Activated naive CD8-positive, alpha-beta T cell treated with anti-CD3 and anti-CD28 coated beads, Interleukin-2, amount 10 ng/mL, durations not matched to agents 7 days and 5 days (primary cell): Measurements from ENCODE around the gene ICAM1. TPM values are rescaled to one million over a fixed set of nuclear protein-coding genes. Genes with fewer than 3 reads are reported as not detected.
A peak's percentile ranks its signal among the peaks of the same experiment; 100 is the strongest.

Experiments used
- ATAC-seq: fragments of 150-1000 bp; cut with Tn5 transposase; one replicate; pipeline ENCODE4 v1.10.0; 2021; ENCODE audit warnings: low read depth, moderate library complexity
- POLR2A ChIA-PET: fragments of 350-600 bp; sonication (Branson Sonifier 250); formaldehyde crosslinking; loops from one replicate; lab custom pipeline; 2021; ENCODE audit warnings: antibody characterized with exemption; lab: Charles Lee
- DNase-seq: peaks from one replicate; pipeline ENCODE4 v3.0.0; 2021
- H3K27ac Mint-ChIP-seq: one replicate; pipeline ENCODE4 v1.8.0; 2022; ENCODE audit warnings: mild to moderate bottlenecking, mixed read lengths
- H3K27me3 Mint-ChIP-seq: one replicate; pipeline ENCODE4 v1.8.0; 2022; ENCODE audit warnings: mild to moderate bottlenecking, moderate library complexity, mixed read lengths
- H3K36me3 Mint-ChIP-seq: one replicate; pipeline ENCODE4 v1.8.0; 2021; ENCODE audit warnings: mild to moderate bottlenecking, mixed read lengths
- H3K4me1 Mint-ChIP-seq: one replicate; pipeline ENCODE4 v1.8.0; 2021; ENCODE audit warnings: mixed read lengths
- H3K4me3 Mint-ChIP-seq: one replicate; pipeline ENCODE4 v1.8.0; 2022; ENCODE audit warnings: mild to moderate bottlenecking, moderate library complexity, mixed read lengths
- H3K9me3 Mint-ChIP-seq: one replicate; pipeline ENCODE4 v1.8.0; 2021; ENCODE audit warnings: mixed read lengths
- total RNA-seq, 2 experiments: library from RNA; stranded (reverse); gene quantifications; one replicate each; pipeline ENCODE4 v1.2.3, GENCODE V29; 2021

The ICAM1 gene
- total RNA-seq, 2 experiments from 2014 or later, result 9.5 to 11.7 TPM

DNA sequence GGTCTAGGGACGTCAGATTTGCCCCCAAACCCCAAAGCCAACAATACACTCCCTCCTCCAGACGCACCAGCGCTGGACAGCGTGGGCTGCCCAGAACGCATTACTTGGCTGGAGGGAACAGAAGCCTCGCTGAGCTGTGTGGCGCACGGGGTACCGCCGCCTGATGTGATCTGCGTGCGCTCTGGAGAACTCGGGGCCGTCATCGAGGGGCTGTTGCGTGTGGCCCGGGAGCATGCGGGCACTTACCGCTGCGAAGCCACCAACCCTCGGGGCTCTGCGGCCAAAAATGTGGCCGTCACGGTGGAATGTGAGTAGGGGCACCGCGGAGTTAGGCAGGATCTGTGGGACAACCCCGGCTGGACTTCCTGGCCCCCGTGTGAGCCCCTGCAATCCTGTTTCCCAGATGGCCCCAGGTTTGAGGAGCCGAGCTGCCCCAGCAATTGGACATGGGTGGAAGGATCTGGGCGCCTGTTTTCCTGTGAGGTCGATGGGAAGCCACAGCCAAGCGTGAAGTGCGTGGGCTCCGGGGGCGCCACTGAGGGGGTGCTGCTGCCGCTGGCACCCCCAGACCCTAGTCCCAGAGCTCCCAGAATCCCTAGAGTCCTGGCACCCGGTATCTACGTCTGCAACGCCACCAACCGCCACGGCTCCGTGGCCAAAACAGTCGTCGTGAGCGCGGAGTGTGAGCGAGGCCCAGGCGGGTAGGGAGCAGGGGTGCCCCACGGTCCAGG lies 22.9 kb downstream of the ICAM1 start:
- Mint-ChIP-seq H3K4me3 (no peak overlapping the region), H3K36me3 (peaks cover 6% of the 10 kb centered on the region), H3K27ac (no peak overlapping the region), H3K4me1 (peaks cover 34% of the 10 kb centered on the region), H3K9me3 (peaks cover 3% of the 10 kb centered on the region), H3K27me3 (peaks cover 69% of the 10 kb centered on the region)
- no peak for ATAC-seq
- POLR2A ChIA-PET, result interaction anchor here (0.7 kb wide), 1 partner anchor 23 kb away, joined by 3 read pairs; the partner anchor contains the start of gene ICAM1
- no peak for DNase-seq

DNA sequence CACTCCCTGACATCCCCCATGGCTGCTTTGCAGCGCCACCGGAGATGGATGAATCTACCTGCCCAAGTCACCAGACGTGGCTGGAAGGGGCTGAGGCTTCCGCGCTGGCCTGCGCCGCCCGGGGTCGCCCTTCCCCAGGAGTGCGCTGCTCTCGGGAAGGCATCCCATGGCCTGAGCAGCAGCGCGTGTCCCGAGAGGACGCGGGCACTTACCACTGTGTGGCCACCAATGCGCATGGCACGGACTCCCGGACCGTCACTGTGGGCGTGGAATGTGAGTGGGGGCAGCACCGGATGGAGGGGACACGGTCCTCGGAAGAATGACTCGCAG lies 23.4 kb downstream of the ICAM1 start:
- H3K4me3 Mint-ChIP-seq, result no peak overlapping the region
- H3K36me3 Mint-ChIP-seq, result peaks cover 6% of the 10 kb centered on the region
- POLR2A ChIA-PET, result interaction anchor here (0.7 kb wide), 1 partner anchor 24 kb away, joined by 3 read pairs; the partner anchor contains the start of gene ICAM1
- ATAC-seq (no peak), DNase-seq (no peak)
- no peak overlapping the region for H3K27ac Mint-ChIP-seq
- H3K27me3 Mint-ChIP-seq, result peaks cover 64% of the 10 kb centered on the region
- H3K4me1 Mint-ChIP-seq, result peaks cover 30% of the 10 kb centered on the region
- H3K9me3 Mint-ChIP-seq, result peaks cover 3% of the 10 kb centered on the region

DNA sequence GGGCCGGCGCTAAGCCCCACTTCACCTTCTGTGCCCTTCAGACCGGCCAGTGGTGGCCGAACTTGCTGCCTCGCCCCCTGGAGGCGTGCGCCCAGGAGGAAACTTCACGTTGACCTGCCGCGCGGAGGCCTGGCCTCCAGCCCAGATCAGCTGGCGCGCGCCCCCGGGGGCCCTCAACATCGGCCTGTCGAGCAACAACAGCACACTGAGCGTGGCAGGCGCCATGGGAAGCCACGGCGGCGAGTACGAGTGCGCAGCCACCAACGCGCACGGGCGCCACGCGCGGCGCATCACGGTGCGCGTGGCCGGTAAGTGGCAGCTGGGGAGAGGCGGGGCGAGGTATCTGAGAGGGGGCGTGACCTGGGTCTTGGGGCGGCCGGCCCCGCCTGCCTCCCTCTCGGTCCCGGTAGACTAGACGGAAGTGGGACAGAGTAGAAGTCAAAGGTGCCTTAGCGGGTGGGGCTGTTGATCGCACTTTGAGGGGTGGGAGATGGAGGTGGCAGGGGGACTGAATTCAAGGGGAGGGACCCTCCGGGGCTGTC lies 24.5 kb downstream of the ICAM1 start:
- H3K36me3 Mint-ChIP-seq, result peaks cover 6% of the 10 kb centered on the region
- peaks cover 26% of the 10 kb centered on the region for H3K4me1 Mint-ChIP-seq
- ATAC-seq (peak; percentile 73), DNase-seq (peak; percentile 77)
- peak overlapping the region; percentile 82 for H3K4me3 Mint-ChIP-seq
- peaks cover 63% of the 10 kb centered on the region for H3K27me3 Mint-ChIP-seq
- POLR2A ChIA-PET, result interaction anchor here (0.6 to 2.1 kb wide), 3 partner anchors 9 to 85 kb away, joined by 3 to 9 read pairs (median 3); partner anchors contain the start of genes ICAM1, ICAM4 and TYK2
- peaks cover 3% of the 10 kb centered on the region for H3K9me3 Mint-ChIP-seq
- H3K27ac Mint-ChIP-seq, result peak overlapping the region; percentile 78

DNA sequence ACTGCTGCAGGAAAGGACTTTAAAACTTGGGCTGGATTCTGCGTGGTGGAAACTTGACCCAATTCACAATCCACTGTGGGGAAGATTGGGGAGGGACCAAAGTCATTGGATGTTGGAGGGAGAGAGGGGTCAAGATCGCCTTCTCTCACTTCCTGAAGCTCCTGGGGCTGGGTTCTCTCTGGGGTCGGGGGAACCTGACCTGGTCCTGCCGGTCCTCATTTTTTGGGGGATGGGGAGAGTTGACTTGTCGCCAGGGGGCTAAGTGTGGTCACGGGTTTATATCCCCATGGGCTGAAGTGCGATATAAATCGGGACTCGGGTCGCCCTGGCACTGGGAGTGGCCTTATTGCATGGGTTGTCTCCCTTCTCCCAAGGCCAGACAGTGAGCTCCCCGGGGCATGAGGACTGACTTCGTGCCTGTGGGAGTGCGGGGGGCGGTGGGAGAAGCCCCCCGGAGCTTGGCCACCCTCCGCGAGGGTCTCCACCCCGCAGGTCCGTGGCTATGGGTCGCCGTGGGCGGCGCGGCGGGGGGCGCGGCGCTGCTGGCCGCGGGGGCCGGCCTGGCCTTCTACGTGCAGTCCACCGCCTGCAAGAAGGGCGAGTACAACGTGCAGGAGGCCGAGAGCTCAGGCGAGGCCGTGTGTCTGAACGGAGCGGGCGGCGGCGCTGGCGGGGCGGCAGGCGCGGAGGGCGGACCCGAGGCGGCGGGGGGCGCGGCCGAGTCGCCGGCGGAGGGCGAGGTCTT lies 25.1 kb downstream of the ICAM1 start:
- Mint-ChIP-seq H3K4me1 (peaks cover 21% of the 10 kb centered on the region), H3K27me3 (peaks cover 57% of the 10 kb centered on the region), H3K9me3 (peaks cover 3% of the 10 kb centered on the region), H3K4me3 (peak overlapping the region; percentile 82), H3K36me3 (peaks cover 6% of the 10 kb centered on the region), H3K27ac (peak overlapping the region; percentile 78)
- ATAC-seq, result no peak
- no peak for DNase-seq
- POLR2A ChIA-PET, result interaction anchor here (0.5 to 2.1 kb wide), 5 partner anchors 9 to 195 kb away, joined by 3 to 9 read pairs (median 3); partner anchors contain the start of genes ICAM1, ICAM4 and TYK2

DNA sequence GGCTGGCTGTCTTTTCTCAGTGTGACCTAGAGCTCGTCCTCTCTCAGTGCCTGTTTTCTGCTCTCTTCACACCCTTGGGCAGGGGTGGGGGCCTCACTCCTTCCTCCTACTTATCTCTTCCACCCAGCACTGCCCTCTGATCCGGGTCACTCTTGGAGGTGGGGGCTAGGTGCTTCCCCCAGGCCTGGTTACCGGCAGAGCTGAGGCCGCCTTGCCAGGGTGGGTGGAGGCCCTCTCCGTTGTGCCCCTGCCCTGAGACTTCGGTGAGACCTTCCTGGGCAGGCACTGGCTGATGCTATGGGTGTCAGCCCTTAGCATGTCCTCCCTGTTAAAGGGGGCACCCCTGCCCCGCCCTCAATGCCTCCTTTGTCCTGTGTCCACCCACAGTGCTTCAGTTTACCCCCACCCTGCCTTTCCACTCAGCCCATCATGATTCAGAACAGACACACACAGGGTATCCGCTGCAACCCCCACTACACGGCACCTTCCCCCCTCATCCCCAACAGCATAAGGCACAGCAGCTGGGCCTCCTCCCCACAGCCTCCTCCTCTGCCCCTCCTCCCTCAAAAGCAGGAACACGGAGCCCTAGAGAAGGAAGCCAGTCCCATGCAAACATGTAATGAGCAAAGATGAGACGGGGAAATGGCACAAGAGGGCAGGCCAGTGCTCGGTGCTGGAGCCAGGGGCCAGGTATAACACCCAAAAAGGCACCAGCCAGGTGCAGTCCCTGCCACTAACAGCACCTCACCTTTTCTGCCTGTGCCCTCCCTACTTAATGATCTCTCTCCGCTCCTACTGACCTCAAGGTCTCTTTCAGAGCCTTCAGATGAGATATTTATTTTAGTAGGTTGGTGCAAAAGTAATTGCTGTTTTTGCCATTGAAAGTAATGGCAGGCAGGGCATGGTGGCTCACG lies 28.9 kb downstream of the ICAM1 start:
- no peak for ATAC-seq
- Mint-ChIP-seq H3K27me3 (peaks cover 26% of the 10 kb centered on the region), H3K4me1 (peaks cover 6% of the 10 kb centered on the region), H3K4me3 (no peak overlapping the region), H3K27ac (no peak overlapping the region), H3K36me3 (peaks cover 3% of the 10 kb centered on the region), H3K9me3 (no peaks in the 10 kb centered on the region)
- no peak for DNase-seq
- POLR2A ChIA-PET, result no interaction called here

DNA sequence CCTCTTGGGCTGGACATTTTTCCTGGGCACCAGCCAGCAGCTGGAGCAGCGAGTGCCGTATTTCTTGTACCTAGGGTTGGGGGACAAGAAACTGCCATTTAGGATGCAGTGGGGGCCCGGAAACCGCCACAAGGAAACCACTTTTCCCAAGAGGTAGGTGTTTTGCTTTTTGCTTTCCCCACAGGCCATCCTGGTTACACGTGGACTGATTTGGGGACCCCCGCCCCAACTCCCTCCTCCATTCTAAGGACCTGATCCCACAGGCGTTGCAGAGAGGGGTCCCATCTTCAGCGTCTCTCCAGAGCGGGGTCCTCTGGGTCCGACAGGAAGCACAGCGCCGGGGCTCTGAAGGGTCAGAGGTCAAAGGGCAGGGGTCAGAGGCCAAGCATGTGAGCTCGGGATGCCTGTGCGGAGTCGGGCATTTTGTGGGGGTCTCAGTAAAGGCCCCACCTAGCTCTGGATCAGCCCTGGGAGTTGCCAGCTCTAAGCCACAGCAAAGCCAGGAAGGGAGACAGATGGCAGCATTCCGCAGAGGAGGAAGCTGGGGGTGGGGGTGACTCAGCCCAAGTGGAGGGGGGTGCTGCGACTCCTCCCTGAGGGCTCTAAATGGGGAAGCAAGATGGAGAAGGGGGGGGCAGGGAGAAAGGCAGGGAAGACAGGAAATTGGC lies 34.4 kb downstream of the ICAM1 start:
- no peak for DNase-seq
- Mint-ChIP-seq H3K27me3 (peaks cover 6% of the 10 kb centered on the region), H3K4me1 (no peaks in the 10 kb centered on the region), H3K4me3 (no peak overlapping the region), H3K27ac (no peak overlapping the region), H3K9me3 (no peaks in the 10 kb centered on the region), H3K36me3 (no peaks in the 10 kb centered on the region)
- no peak for ATAC-seq
- POLR2A ChIA-PET, result no interaction called here

DNA sequence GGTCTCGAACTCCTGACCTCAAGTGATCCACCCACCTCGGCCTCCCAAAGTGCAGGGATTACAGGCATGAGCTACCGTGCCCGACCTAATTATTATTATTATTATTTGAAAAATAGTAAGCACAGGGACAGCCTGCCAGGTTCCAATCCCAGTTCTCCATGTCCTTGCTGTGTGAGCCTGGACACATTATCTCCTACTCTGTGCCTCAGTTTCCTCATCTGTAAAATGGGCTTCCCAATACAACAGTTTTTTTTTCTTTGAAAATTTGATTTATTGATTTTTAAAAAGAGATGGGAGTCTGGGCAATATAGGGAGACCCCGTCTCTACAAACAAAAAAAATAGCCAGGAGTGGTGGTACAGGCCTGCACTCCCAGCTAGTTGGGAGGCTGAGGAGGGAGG lies 35.4 kb downstream of the ICAM1 start:
- H3K9me3 Mint-ChIP-seq, result no peaks in the 10 kb centered on the region
- POLR2A ChIA-PET, result no interaction called here
- DNase-seq (no peak), ATAC-seq (no peak)
- H3K4me3 Mint-ChIP-seq, result no peak overlapping the region
- no peaks in the 10 kb centered on the region for H3K36me3 Mint-ChIP-seq
- no peak overlapping the region for H3K27ac Mint-ChIP-seq
- no peaks in the 10 kb centered on the region for H3K4me1 Mint-ChIP-seq
- H3K27me3 Mint-ChIP-seq, result peaks cover 3% of the 10 kb centered on the region

DNA sequence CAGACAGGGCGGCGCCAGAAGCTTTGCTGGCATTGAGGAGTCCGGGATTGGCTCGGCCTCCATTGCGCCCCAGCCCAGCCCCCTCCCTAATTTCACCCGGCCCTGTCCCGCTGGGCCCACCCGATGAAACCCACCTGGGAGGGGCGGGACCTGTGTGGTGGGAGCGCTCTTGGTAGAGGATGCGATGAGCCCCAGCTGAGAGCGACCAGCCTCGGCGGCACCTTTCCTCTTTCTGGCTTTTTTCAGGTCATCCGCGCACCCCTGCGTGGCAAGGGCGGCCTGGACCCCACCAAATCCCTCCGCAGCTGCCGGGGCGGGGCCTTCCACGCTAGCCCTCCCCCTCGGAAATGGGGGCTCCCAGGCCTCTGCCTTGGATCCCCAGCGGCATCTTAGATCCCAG lies 38.5 kb downstream of the ICAM1 start, which contains the start of gene ZGLP1:
ZGLP1 (minus strand) TSS at position 393 of the 400 bp plus-strand sequence.
- Mint-ChIP-seq H3K4me3 (no peak within 1 kb of the TSS), H3K36me3 (no peaks in the 10 kb centered on the region), H3K27me3 (no peaks in the 10 kb centered on the region), H3K27ac (no peak within 1 kb of the TSS), H3K4me1 (no peaks in the 10 kb centered on the region), H3K9me3 (no peaks in the 10 kb centered on the region)
- ATAC-seq (no peak), DNase-seq (no peak)
- POLR2A ChIA-PET, result no interaction called here

DNA sequence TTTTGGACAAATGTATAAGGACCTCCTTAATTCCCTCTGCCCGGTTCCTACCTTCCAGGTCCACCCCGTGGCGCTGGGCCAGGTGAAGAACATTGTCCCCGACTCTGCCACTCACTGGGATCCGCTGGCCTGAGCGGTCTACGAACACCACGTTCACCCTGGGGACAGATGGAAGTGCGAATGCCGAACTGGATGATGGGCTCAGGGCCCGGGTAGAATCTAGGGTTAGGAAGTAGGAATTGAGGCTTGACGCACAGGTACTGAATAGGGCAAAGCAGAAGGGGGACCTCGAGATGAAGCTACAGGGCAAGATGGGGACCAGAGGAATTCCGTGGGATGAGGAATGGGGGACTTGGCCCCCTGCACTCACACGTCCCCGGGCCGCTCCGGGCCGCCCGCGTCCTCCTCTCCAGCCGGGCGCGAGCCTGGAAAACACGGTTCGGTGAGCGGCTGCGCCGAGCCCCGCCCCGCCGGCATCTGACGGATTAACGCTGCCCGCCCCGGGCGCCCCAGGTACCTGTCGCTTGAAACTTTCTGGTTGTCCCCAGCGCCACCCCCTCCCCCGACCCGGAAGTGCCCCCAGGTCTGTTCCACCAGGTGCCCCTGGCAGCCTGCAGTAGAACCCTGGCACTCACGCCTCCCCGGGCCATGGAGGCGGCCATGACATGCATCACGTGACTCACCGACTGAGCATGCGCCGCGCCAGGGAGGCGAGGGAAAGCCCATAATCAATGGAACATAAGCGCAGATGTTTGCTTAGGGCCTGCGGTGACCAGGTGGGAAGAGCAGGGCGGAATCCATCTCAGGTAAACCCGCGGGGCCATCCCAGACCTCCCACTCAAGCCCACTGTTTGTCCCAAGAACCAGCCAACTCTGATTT lies 44.7 kb downstream of the ICAM1 start, which contains the start of gene FDX2:
FDX2 (minus strand) TSS at position 681 of the 880 bp plus-strand sequence; CDS start at position 662, 19 bp downstream.
- Mint-ChIP-seq H3K4me3 (peak within 1 kb of the TSS; percentile 93), H3K27ac (peak within 1 kb of the TSS; percentile 78), H3K36me3 (peaks cover 11% of the 10 kb centered on the region), H3K9me3 (no peaks in the 10 kb centered on the region), H3K4me1 (peaks cover 11% of the 10 kb centered on the region), H3K27me3 (no peaks in the 10 kb centered on the region)
- POLR2A ChIA-PET, result interaction anchor here (0.7 to 2.2 kb wide), 3 partner anchors 18 to 380 kb away, joined by 4 to 8 read pairs (median 5); partner anchors contain the start of genes ICAM1 and RAVER1
- ATAC-seq, result peak; percentile 86
- DNase-seq, result peak; percentile 91

DNA sequence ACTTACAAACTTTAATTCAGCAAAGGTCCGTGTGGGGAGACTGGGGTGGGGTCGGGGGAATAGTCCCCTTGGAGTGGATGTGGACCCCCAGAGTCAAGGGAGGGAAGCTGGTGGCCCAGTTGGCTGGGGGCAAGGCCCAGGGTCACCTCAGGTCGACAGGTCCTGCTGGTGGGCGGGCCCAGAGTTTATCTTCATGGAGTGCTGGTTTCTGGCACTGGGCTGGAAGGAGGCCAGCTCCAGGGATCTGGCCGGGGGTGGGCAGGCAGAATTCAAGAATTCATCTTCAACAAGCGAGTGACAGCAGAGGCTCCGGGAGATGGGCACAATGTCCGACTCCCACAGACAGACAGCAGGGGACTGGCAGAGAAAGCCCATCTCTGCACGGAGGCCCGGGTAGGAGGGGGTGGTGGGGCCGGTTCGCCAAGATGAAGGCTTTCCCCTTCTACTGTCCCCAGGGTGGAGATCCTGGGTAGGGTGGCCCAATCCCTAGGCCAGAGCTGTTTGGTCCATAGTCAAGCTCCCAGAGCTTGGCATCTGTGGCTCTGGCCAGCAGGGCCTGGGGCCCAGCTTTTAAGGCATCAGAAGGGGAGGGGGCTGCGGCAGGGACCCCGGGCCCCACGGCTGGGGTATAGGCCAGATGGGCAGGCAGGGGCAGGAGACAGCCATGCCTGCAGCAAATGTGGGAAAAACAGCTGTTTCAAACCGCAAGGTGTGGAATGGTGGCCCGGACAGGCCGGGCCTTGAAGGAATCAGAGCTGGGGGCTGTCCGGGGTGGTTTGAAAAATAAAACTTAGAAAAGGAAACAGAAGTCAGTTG lies 45.5 kb downstream of the ICAM1 start:
- Mint-ChIP-seq H3K27me3 (no peaks in the 10 kb centered on the region), H3K36me3 (peaks cover 11% of the 10 kb centered on the region), H3K4me1 (peaks cover 11% of the 10 kb centered on the region), H3K9me3 (no peaks in the 10 kb centered on the region), H3K4me3 (peak overlapping the region; percentile 93), H3K27ac (peak overlapping the region; percentile 77)
- no peak for DNase-seq
- POLR2A ChIA-PET, result interaction anchor here (1.6 to 2.2 kb wide), 2 partner anchors 17 to 46 kb away, joined by 7 to 8 read pairs; partner anchors contain the start of genes ICAM1 and RAVER1
- ATAC-seq, result no peak
